Right lobe of liver (tissue), 4 donors: ENCODE results near the gene CAPS.

ENCODE experiments used
- POLR2A ChIP-seq: fragments of 450-650 bp; IDR thresholded peaks from one replicate; pipeline ENCODE4 v1.6.1; 2017; ENCODE audit warnings: antibody characterized with exemption, mild to moderate bottlenecking
- TF ChIP-seq, protein P1 (sequence below), 4 donors: fragments of 200-600 bp in 3 of 4; fragments of 450-650 bp in 1 of 4; IDR thresholded peaks; one replicate each; pipeline versions ENCODE4 v1.5.1 to v1.8.0; 2016 to 2022; ENCODE audit warnings: antibody characterized with exemption in 4 of 4, mild to moderate bottlenecking in 2 of 4
- donor health status: DM: no; HTN: no; CAD: no.
- donor health status: DM: no; HTN: no; CAD: no.
- donor health status: DM: no; HTN: yes; CAD: no.

DNA sequence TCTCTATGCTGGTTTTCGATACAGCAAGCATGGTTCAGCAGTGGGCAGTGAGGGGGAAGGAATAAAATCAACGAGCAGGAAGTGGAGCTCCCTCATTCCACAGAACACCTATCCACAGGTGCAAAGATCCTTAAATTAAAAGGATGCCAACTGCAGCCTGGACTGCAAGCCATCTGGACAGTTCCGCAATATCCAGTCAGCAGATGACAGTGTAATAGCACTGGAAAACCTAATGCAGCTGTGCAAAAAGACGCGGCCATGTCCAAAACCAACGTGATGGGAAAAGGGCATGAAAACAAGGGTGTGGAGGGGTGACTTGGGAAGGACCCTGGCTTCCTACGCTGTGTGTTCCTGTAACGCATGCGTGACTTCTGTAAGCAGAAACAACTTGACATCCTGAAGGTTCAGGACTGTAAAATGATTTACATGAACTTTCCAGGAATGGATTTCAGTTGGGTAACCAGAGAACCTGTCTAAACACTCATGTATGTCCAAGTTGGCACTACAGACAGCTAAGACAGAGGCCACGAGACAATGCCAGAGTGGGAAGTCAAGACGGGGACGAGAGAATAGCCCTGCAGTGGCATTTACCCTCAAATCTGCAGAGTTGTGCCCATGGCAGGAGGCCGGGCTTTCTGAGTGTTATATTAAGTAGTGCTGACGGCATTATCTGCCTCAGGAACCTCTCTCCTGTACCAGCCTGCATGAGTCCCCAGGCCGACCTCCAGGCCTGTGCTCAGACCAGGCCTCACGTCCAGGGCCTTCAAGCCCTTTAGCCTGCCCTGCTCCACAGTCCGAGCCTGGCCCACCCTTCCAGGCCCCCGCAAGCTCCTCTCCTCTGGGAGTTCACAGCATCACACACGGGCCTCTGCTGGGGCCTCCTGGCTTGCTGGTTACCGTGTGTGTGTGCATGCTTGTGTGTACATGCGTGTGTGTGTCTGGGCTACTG, 26.5 kb downstream of the CAPS start:
- TF ChIP-seq, protein P1, sequence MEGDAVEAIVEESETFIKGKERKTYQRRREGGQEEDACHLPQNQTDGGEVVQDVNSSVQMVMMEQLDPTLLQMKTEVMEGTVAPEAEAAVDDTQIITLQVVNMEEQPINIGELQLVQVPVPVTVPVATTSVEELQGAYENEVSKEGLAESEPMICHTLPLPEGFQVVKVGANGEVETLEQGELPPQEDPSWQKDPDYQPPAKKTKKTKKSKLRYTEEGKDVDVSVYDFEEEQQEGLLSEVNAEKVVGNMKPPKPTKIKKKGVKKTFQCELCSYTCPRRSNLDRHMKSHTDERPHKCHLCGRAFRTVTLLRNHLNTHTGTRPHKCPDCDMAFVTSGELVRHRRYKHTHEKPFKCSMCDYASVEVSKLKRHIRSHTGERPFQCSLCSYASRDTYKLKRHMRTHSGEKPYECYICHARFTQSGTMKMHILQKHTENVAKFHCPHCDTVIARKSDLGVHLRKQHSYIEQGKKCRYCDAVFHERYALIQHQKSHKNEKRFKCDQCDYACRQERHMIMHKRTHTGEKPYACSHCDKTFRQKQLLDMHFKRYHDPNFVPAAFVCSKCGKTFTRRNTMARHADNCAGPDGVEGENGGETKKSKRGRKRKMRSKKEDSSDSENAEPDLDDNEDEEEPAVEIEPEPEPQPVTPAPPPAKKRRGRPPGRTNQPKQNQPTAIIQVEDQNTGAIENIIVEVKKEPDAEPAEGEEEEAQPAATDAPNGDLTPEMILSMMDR (IDR thresholded peaks at IDR 0.05): no peak
- no peak for TF ChIP-seq POLR2A
